ENCODE data around the gene PLGRKT.
"Not testable (repeated sequence)": the region's sequence is repeated elsewhere in the genome, so short reads cannot be mapped to it uniquely, and the experiment has no call there.

The PLGRKT gene

GRCh38 chr9:5364294-5365024, 73.3 kb downstream of the PLGRKT start:
- DNase-seq = no peak

- DNase-seq = no peak
Observed at GRCh38 chr9:5361326-5362010, 76.3 kb downstream of the PLGRKT start.

- no peak for DNase-seq
Observed at GRCh38 chr9:5360341-5360740, 77.4 kb downstream of the PLGRKT start.

- DNase-seq = no peak
Observed at GRCh38 chr9:5357431-5358105, 80.2 kb downstream of the PLGRKT start.

- no peak for DNase-seq
Observed at GRCh38 chr9:5355817-5356216, 81.9 kb downstream of the PLGRKT start.

- DNase-seq = no peak
Observed at GRCh38 chr9:5355226-5355625, 82.5 kb downstream of the PLGRKT start.

GRCh38 chr9:5354184-5354583, 83.5 kb downstream of the PLGRKT start:
- DNase-seq = no peak

GRCh38 chr9:5352637-5353248, 85.0 kb downstream of the PLGRKT start:
- DNase-seq = no peak

- DNase-seq = not testable (repeated sequence)
Observed at GRCh38 chr9:5338992-5339981, 98.4 kb downstream of the PLGRKT start, which contains the start of gene RLN1. RLN1 (minus strand) TSS chr9:5339876; CDS start chr9:5339746, 130 bp downstream.

GRCh38 chr9:5336688-5337087, 101.0 kb downstream of the PLGRKT start:
- no peak for DNase-seq

- not testable (repeated sequence) for DNase-seq
Observed at GRCh38 chr9:5331276-5331675, 106.4 kb downstream of the PLGRKT start.

- peak; percentile 78 for DNase-seq
Observed at GRCh38 chr9:5326893-5327548, 110.7 kb downstream of the PLGRKT start.

GRCh38 chr9:5326187-5326586, 111.5 kb downstream of the PLGRKT start:
- no peak for DNase-seq

GRCh38 chr9:5321601-5322000, 116.1 kb downstream of the PLGRKT start:
- not testable (repeated sequence) for DNase-seq

GRCh38 chr9:5321058-5321457, 116.7 kb downstream of the PLGRKT start:
- DNase-seq = no peak

GRCh38 chr9:5316406-5316805, 121.3 kb downstream of the PLGRKT start:
- not testable (repeated sequence) for DNase-seq

GRCh38 chr9:5315187-5315923, 122.4 kb downstream of the PLGRKT start:
- DNase-seq = no peak

- DNase-seq = no peak
Observed at GRCh38 chr9:5310851-5311250, 126.9 kb downstream of the PLGRKT start.

Measured in NCI-H1436 (cell line).